Gastrocnemius medialis (tissue), 4 donors: Measurements from ENCODE around the gene PACSIN2. TPM values are rescaled to one million over a fixed set of nuclear protein-coding genes. Genes with fewer than 3 reads are reported as not detected.

Experiments
- ATAC-seq, 2 donors: fragments of 150-250 bp; one replicate each; pipeline ENCODE4 v1.9.1; 2016
- DNase-seq, 2 donors: peaks; one replicate each; pipeline ENCODE4 v3.0.0-alpha.2; 2019
- H3K27ac ChIP-seq, 4 donors: fragments of 200-600 bp; sonication (generic); 1 replicate in 1 of 4; 2 replicates in 3 of 4; pipeline ENCODE4 v1.5.1; 2016 to 2018; ENCODE audit warnings: mild to moderate bottlenecking in 2 of 4, moderate library complexity in 1 of 4
- H3K27me3 ChIP-seq, 3 donors: fragments of 200-600 bp; sonication (generic) in 2 of 3; 1 replicate in 1 of 3; 2 replicates in 2 of 3; pipeline versions ENCODE4 v1.5.1 to v1.6.0; 2016 to 2019; ENCODE audit warnings: mild to moderate bottlenecking in 1 of 3, moderate library complexity in 1 of 3
- H3K36me3 ChIP-seq, 2 donors: fragments of 200-600 bp; sonication (generic) in 1 of 2; one replicate each; pipeline ENCODE4 v1.5.1; 2017 to 2018
- H3K4me1 ChIP-seq, 2 donors: fragments of 200-600 bp; sonication (generic) in 1 of 2; one replicate each; pipeline ENCODE4 v1.5.1; 2016 to 2017; ENCODE audit warnings: mild to moderate bottlenecking in 2 of 2
- H3K4me3 ChIP-seq, 4 donors: fragments of 200-600 bp; sonication (generic) in 3 of 4; 1 replicate in 1 of 4; 2 replicates in 3 of 4; pipeline ENCODE4 v1.5.1; 2016 to 2019; ENCODE audit warnings: mild to moderate bottlenecking in 2 of 4
- H3K9me3 ChIP-seq, 3 donors: fragments of 200-600 bp; sonication (generic) in 2 of 3; 1 replicate in 1 of 3; 2 replicates in 2 of 3; pipeline ENCODE4 v1.5.1; 2016 to 2019
- POLR2A ChIP-seq, 2 donors: fragments of 450-650 bp; IDR thresholded peaks; one replicate each; pipeline ENCODE4 v1.6.1; 2017; ENCODE audit warnings: antibody characterized with exemption in 2 of 2, mild to moderate bottlenecking in 2 of 2, moderate library complexity in 2 of 2
- in situ Hi-C, 4 donors: fragments of 200-750 bp; cut with MboI; loops; one replicate each; pipeline versions ENCODE4 v1.15.0 to v1.8.0; 2017; ENCODE audit warnings: low sequenced_read_pairs in 4 of 4
- intact Hi-C: fragments of 100-400 bp; cut with DNase I; formaldehyde crosslinking; loops from one replicate; pipeline ENCODE4 v1.15.1; 2023; ENCODE audit warnings: low total_unique reads
- total RNA-seq, 4 donors: library from RNA; depleted of rRNA; stranded (reverse); fragments of >200 nt; gene quantifications; one replicate each; pipeline versions ENCODE4 v1.1.0 to v1.2.3, GENCODE V29; 2016
- TF ChIP-seq, protein P1 (sequence below), 5 experiments: fragments of 450-650 bp in 3 of 5; fragments of 200-600 bp in 2 of 5; sonication (generic) in 2 of 5; IDR thresholded peaks in 4 of 5; conservative IDR thresholded peaks in 1 of 5; 1 replicate in 4 of 5; 2 replicates in 1 of 5; pipeline ENCODE4 v1.5.1; 2016 to 2019; ENCODE audit warnings: antibody characterized with exemption in 5 of 5, mild to moderate bottlenecking in 3 of 5, moderate library complexity in 3 of 5

Gene PACSIN2
- total RNA-seq, 4 donors from 2014 or later: 37.3 to 45.9 (median 39.8) TPM

DNA sequence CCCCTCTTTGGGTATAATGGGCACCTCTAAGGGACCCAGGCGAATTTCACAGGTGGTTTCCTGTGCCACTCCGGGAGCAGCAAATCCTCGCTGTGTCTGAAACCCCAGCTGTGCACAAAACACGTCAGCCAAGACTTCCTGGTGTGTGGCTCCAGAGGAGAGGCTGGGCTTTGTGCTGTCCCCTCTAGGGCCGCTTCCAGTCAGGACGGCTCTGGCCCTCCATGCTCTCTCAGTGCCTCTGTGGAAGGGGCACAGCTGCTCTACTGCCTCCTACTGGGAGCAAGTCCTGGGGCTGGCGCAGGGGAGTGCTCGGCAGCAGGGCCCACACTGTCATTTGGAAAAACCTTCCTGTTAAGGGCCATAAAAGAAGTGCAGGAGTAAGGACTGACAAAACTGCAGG is 134.1 kb downstream of the PACSIN2 start:
- H3K27me3 ChIP-seq: no peaks in the 10 kb centered on the region
- TF ChIP-seq, protein P1, sequence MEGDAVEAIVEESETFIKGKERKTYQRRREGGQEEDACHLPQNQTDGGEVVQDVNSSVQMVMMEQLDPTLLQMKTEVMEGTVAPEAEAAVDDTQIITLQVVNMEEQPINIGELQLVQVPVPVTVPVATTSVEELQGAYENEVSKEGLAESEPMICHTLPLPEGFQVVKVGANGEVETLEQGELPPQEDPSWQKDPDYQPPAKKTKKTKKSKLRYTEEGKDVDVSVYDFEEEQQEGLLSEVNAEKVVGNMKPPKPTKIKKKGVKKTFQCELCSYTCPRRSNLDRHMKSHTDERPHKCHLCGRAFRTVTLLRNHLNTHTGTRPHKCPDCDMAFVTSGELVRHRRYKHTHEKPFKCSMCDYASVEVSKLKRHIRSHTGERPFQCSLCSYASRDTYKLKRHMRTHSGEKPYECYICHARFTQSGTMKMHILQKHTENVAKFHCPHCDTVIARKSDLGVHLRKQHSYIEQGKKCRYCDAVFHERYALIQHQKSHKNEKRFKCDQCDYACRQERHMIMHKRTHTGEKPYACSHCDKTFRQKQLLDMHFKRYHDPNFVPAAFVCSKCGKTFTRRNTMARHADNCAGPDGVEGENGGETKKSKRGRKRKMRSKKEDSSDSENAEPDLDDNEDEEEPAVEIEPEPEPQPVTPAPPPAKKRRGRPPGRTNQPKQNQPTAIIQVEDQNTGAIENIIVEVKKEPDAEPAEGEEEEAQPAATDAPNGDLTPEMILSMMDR (IDR thresholded peaks at IDR 0.05 in 4 of 5, conservative IDR thresholded peaks at IDR 0.05 in 1 of 5): peak in 1 of 5 experiments; percentile 23
- no peak for TF ChIP-seq POLR2A (IDR thresholded peaks at IDR 0.05)
- H3K4me1 ChIP-seq: peaks cover 27 to 59% of the 10 kb centered on the region in 2 donors
- in situ Hi-C loops: no loop called here
- intact Hi-C loops: no loop called here
- DNase-seq: no peak
- no peaks in the 10 kb centered on the region for H3K9me3 ChIP-seq
- no peak for ATAC-seq
- peak overlapping the region; percentile 78 to 92 (median 84) for H3K27ac ChIP-seq
- peak overlapping the region in 1 of 4 donors; percentile 21 for H3K4me3 ChIP-seq
- peaks cover 0 to 43% of the 10 kb centered on the region in 2 donors for H3K36me3 ChIP-seq

DNA sequence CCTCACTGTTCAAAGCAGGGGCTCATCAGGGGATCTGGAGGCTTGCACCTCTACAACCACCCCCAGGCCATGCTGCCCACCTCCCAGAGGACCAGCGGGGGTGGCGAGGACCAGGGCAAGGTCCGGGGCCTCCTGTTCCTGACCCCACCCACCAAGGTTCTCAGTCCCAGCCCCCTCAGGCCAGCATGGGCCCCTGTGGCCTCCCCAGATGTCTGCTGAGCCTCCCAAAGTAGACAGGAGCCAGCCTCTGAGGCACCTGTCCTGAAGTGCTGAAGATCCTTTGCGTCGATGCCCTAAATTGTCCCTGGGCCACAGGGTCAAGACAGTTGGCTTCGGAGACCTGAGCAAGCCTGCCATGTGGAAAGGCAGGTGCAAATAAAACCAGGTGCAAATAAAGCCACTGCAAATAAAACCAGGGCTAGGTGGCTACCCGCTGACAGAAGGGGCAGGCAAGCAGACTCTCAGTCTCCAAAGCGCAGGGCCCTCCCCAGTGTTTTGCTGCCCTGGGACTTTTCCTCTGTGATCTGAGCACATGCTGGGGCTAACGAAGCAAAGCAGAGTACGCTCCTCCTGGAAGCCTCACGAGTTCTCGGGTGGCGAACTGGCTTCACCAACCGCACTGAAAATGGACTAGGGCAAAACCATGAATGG is 135.5 kb downstream of the PACSIN2 start:
- no peaks in the 10 kb centered on the region for H3K27me3 ChIP-seq
- TF ChIP-seq, protein P1 (IDR thresholded peaks at IDR 0.05 in 4 of 5, conservative IDR thresholded peaks at IDR 0.05 in 1 of 5): no peak
- no peak for TF ChIP-seq POLR2A (IDR thresholded peaks at IDR 0.05)
- in situ Hi-C loops: no loop called here
- peaks cover 0 to 48% of the 10 kb centered on the region in 2 donors for H3K36me3 ChIP-seq
- H3K4me1 ChIP-seq: peaks cover 27 to 52% of the 10 kb centered on the region in 2 donors
- intact Hi-C loops: no loop called here
- no peaks in the 10 kb centered on the region for H3K9me3 ChIP-seq
- ATAC-seq: no peak
- no peak overlapping the region for H3K4me3 ChIP-seq
- DNase-seq: no peak
- peak overlapping the region in 3 of 4 donors; percentile 10 to 78 (median 53) for H3K27ac ChIP-seq

GRCh38 chr22:42878561-42879305 is 136.2 kb downstream of the PACSIN2 start:
- no peak for ATAC-seq
- no peaks in the 10 kb centered on the region for H3K9me3 ChIP-seq
- H3K4me3 ChIP-seq: no peak overlapping the region
- no peaks in the 10 kb centered on the region for H3K27me3 ChIP-seq
- no peak for TF ChIP-seq POLR2A (IDR thresholded peaks at IDR 0.05)
- TF ChIP-seq, protein P1 (IDR thresholded peaks at IDR 0.05 in 4 of 5, conservative IDR thresholded peaks at IDR 0.05 in 1 of 5): no peak
- peaks cover 27 to 52% of the 10 kb centered on the region in 2 donors for H3K4me1 ChIP-seq
- DNase-seq: no peak
- H3K27ac ChIP-seq: peak overlapping the region in 3 of 4 donors; percentile 18 to 57 (median 53)
- in situ Hi-C loops: no loop called here
- intact Hi-C loops: no loop called here
- H3K36me3 ChIP-seq: peaks cover 0 to 50% of the 10 kb centered on the region in 2 donors

- TF ChIP-seq, protein P1 (IDR thresholded peaks at IDR 0.05 in 4 of 5, conservative IDR thresholded peaks at IDR 0.05 in 1 of 5): no peak
- ATAC-seq (no peak), DNase-seq (no peak)
- H3K36me3 ChIP-seq: peaks cover 0 to 47% of the 10 kb centered on the region in 2 donors
- peak overlapping the region; percentile 10 to 57 (median 36) for H3K27ac ChIP-seq
- H3K4me3 ChIP-seq: no peak overlapping the region
- intact Hi-C loops (no loop called here), in situ Hi-C loops (no loop called here)
- H3K9me3 ChIP-seq: no peaks in the 10 kb centered on the region
- H3K4me1 ChIP-seq: peaks cover 31 to 59% of the 10 kb centered on the region in 2 donors
- no peaks in the 10 kb centered on the region for H3K27me3 ChIP-seq
Observed at GRCh38 chr22:42877597-42878340, 137.2 kb downstream of the PACSIN2 start.
